Neural cell (in vitro differentiated cells): ENCODE measurements around the gene PALD1. TPM values are rescaled to one million over a fixed set of nuclear protein-coding genes. Genes with fewer than 3 reads are reported as not detected.

Source experiments
- H2AFZ ChIP-seq: fragments of 200-600, 300-800 bp; sonication (generic), shearing (Covaris generic); 2 replicates; pipeline ENCODE4 v1.6.0; 2014; ENCODE audit warnings: low read depth, mild to moderate bottlenecking, antibody characterized with exemption, low read length, moderate library complexity
- H3F3A ChIP-seq: fragments of 200-600 bp; shearing (Covaris generic); 2 replicates; pipeline ENCODE4 v1.6.1; 2016; ENCODE audit warnings: mild to moderate bottlenecking, moderate library complexity, mixed read lengths, antibody characterized with exemption, low read length; ENCODE audit not compliant: insufficient read depth, poor library complexity, severe bottlenecking
- H3K27ac ChIP-seq: fragments of 200-600, 300-800 bp; sonication (generic), shearing (Covaris generic); 2 replicates; pipeline ENCODE4 v1.5.1; 2014; ENCODE audit warnings: mild to moderate bottlenecking, low read length, moderate library complexity
- H3K27me3 ChIP-seq: fragments of 300-800, 200-600 bp; sonication (generic), shearing (Covaris generic); 2 replicates; pipeline ENCODE4 v1.6.0; 2014; ENCODE audit warnings: mild to moderate bottlenecking, low read depth, low read length, moderate library complexity; ENCODE audit not compliant: insufficient read depth
- H3K36me3 ChIP-seq: fragments of 300-800, 200-600 bp; sonication (generic), shearing (Covaris generic); 2 replicates; pipeline ENCODE4 v1.5.1; 2014; ENCODE audit warnings: mild to moderate bottlenecking, antibody characterized with exemption, low read length, moderate library complexity; ENCODE audit not compliant: insufficient read depth
- H3K4me2 ChIP-seq: fragments of 300-800, 200-600 bp; sonication (generic), shearing (Covaris generic); 2 replicates; pipeline ENCODE4 v1.6.0; 2014; ENCODE audit warnings: mild to moderate bottlenecking, low read length
- H3K4me3 ChIP-seq: fragments of 300-800, 200-600 bp; sonication (generic), shearing (Covaris generic); 2 replicates; pipeline ENCODE4 v1.5.1; 2014; ENCODE audit warnings: mild to moderate bottlenecking, low read length, moderate library complexity
- H3K79me2 ChIP-seq: fragments of 200-600 bp; shearing (Covaris generic); replicated peaks from 2 replicates; pipeline ENCODE4 v1.6.0; 2014; ENCODE audit warnings: mild to moderate bottlenecking, low read length, moderate library complexity; ENCODE audit not compliant: insufficient read depth
- H3K9ac ChIP-seq: fragments of 300-800, 200-600 bp; sonication (generic), shearing (Covaris generic); 2 replicates; pipeline ENCODE4 v1.6.1; 2016; ENCODE audit warnings: mild to moderate bottlenecking, low read length, mixed read lengths
- H3K9me2 ChIP-seq: fragments of 200-600 bp; shearing (Covaris generic); 2 replicates; pipeline ENCODE4 v1.6.1; 2016; ENCODE audit warnings: mild to moderate bottlenecking, low read length, mixed read lengths; ENCODE audit not compliant: insufficient read depth
- H3K9me3 ChIP-seq: fragments of 200-600, 300-800 bp; sonication (generic), shearing (Covaris generic); 2 replicates; pipeline ENCODE4 v1.6.1; 2016; ENCODE audit warnings: mild to moderate bottlenecking, mixed run types, low read length, moderate library complexity, mixed read lengths
- H4K20me1 ChIP-seq: fragments of 200-600 bp; shearing (Covaris generic); 2 replicates; pipeline ENCODE4 v1.6.1; 2016; ENCODE audit warnings: mild to moderate bottlenecking, mixed run types; ENCODE audit not compliant: insufficient read depth
- CTCF ChIP-seq: fragments of 450-650 bp; IDR thresholded peaks from 2 replicates; pipeline ENCODE4 v1.5.1; 2014; ENCODE audit warnings: antibody characterized with exemption, mild to moderate bottlenecking, moderate library complexity; ENCODE audit not compliant: poor library complexity, severe bottlenecking
- EP300 ChIP-seq: fragments of 450-650 bp; conservative IDR thresholded peaks from 2 replicates; pipeline ENCODE4 v1.6.1; 2014; ENCODE audit warnings: antibody characterized with exemption, mild to moderate bottlenecking, moderate library complexity; ENCODE audit not compliant: poor library complexity, severe bottlenecking
- EZH2 ChIP-seq: fragments of 200-600, 300-800 bp; shearing (Covaris generic), sonication (generic); IDR thresholded peaks from 2 replicates; pipeline ENCODE4 v1.6.1; 2014; ENCODE audit warnings: antibody characterized with exemption, low read length, borderline replicate concordance, mild to moderate bottlenecking; ENCODE audit not compliant: insufficient read depth, poor library complexity, severe bottlenecking
- MXI1 ChIP-seq: fragments of 450-650 bp; conservative IDR thresholded peaks from 2 replicates; pipeline ENCODE4 v1.6.1; 2014; ENCODE audit warnings: antibody characterized with exemption, mild to moderate bottlenecking; ENCODE audit not compliant: poor library complexity, severe bottlenecking
- POLR2AphosphoS5 ChIP-seq: IDR thresholded peaks from 2 replicates; pipeline ENCODE4 v1.6.1; 2012
- RAD21 ChIP-seq: fragments of 450-650 bp; conservative IDR thresholded peaks from 2 replicates; pipeline ENCODE4 v1.6.1; 2014; ENCODE audit warnings: antibody characterized with exemption, mild to moderate bottlenecking, moderate library complexity
- SMC3 ChIP-seq: fragments of 450-650 bp; conservative IDR thresholded peaks from 2 replicates; pipeline ENCODE4 v1.6.1; 2014; ENCODE audit warnings: antibody characterized with exemption, mild to moderate bottlenecking, moderate library complexity; ENCODE audit not compliant: poor library complexity
- TAF1 ChIP-seq: IDR thresholded peaks from 2 replicates; pipeline ENCODE4 v1.6.1; 2012; ENCODE audit warnings: low read depth
- polyA plus RNA-seq: library from polyadenylated mRNA; depleted of rRNA; stranded (reverse); fragments of >200 nt; gene quantifications from 2 replicates; pipeline ENCODE4 v1.2.3, GENCODE V29; 2014
- TF ChIP-seq, protein P1 (sequence below): IDR thresholded peaks from 2 replicates; pipeline ENCODE4 v1.6.1; 2012; ENCODE audit warnings: borderline replicate concordance

The PALD1 gene
- polyA plus RNA-seq, 1 donor from 2014 or later = 1.1 TPM

GRCh38 chr10:70599791-70600190, 121.2 kb downstream of the PALD1 start:
- no peak overlapping the region for H3K9ac ChIP-seq
- H3K4me2 ChIP-seq = no peak overlapping the region
- H3F3A ChIP-seq = no peaks in the 10 kb centered on the region
- no peak overlapping the region for H3K4me3 ChIP-seq
- no peaks in the 10 kb centered on the region for H3K79me2 ChIP-seq
- no peaks in the 10 kb centered on the region for H3K36me3 ChIP-seq
- H4K20me1 ChIP-seq = no peaks in the 10 kb centered on the region
- H3K27me3 ChIP-seq = no peaks in the 10 kb centered on the region
- H2AFZ ChIP-seq = no peak overlapping the region
- H3K27ac ChIP-seq = no peak overlapping the region
- TF ChIP-seq TAF1 (no peak), RAD21 (no peak), EP300 (no peak), MXI1 (no peak), EZH2 (no peak), SMC3 (no peak), POLR2AphosphoS5 (no peak), CTCF (no peak)
- TF ChIP-seq, protein P1, sequence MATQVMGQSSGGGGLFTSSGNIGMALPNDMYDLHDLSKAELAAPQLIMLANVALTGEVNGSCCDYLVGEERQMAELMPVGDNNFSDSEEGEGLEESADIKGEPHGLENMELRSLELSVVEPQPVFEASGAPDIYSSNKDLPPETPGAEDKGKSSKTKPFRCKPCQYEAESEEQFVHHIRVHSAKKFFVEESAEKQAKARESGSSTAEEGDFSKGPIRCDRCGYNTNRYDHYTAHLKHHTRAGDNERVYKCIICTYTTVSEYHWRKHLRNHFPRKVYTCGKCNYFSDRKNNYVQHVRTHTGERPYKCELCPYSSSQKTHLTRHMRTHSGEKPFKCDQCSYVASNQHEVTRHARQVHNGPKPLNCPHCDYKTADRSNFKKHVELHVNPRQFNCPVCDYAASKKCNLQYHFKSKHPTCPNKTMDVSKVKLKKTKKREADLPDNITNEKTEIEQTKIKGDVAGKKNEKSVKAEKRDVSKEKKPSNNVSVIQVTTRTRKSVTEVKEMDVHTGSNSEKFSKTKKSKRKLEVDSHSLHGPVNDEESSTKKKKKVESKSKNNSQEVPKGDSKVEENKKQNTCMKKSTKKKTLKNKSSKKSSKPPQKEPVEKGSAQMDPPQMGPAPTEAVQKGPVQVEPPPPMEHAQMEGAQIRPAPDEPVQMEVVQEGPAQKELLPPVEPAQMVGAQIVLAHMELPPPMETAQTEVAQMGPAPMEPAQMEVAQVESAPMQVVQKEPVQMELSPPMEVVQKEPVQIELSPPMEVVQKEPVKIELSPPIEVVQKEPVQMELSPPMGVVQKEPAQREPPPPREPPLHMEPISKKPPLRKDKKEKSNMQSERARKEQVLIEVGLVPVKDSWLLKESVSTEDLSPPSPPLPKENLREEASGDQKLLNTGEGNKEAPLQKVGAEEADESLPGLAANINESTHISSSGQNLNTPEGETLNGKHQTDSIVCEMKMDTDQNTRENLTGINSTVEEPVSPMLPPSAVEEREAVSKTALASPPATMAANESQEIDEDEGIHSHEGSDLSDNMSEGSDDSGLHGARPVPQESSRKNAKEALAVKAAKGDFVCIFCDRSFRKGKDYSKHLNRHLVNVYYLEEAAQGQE = no peak
- H3K9me2 ChIP-seq = no peaks in the 10 kb centered on the region
- no peaks in the 10 kb centered on the region for H3K9me3 ChIP-seq

DNA sequence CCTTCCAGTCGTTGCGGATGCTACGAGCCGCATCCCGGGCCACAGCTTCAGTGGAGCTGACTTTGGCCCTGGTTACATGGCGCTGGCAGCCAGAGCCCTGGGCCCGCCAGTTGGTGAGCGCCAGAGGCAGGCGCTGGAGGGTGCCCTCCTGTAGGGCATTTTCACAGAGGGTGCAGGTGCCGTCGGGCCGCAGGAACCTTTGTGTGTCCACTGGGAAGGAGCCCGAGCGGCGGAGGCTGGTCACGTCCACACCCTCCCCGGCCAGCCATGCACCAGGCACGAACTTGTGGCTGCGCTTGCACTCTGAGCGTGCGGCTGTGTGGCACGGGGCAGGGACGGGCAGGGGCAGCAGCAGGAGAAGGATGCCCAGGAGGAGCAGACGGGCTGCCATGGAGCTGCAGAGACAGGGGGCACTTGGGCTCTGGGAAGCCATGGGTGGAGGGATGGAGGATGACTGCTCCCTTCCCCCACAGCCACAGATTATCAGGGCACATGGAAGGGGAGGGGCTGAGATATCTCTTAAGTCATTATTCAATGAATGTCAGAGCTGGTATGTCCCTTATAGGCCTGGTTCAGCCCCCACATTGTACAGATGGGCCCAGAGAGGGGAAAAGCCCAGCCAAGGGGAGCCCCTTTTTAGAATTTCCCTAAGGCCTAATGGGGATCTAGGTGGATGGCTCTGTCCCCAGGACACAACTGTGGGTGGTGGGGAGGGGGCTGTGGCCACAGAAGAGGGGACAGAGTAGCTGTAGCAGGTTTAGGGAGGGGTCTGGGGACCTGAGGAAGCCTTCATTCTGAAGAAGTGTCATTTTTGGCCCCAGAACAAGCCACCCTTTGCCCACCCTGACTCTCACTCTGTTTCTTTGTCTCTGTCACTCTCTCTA, 122.2 kb downstream of the PALD1 start:
- Histone ChIP-seq H3K4me2 (no peak overlapping the region), H3K9me3 (no peaks in the 10 kb centered on the region), H3K27ac (no peak overlapping the region), H3F3A (no peaks in the 10 kb centered on the region), H3K9ac (no peak overlapping the region), H3K36me3 (no peaks in the 10 kb centered on the region), H2AFZ (no peak overlapping the region), H3K79me2 (no peaks in the 10 kb centered on the region), H3K9me2 (no peaks in the 10 kb centered on the region), H3K4me3 (no peak overlapping the region), H3K27me3 (no peaks in the 10 kb centered on the region), H4K20me1 (no peaks in the 10 kb centered on the region)
- TF ChIP-seq POLR2AphosphoS5 (no peak), RAD21 (no peak), CTCF (no peak), MXI1 (no peak), SMC3 (no peak), EP300 (no peak), EZH2 (no peak)
- TF ChIP-seq, protein P1 = no peak
